BJ (cell line): ENCODE data around the gene ROR2. TPM values are rescaled to one million over a fixed set of nuclear protein-coding genes. Genes with fewer than 3 reads are reported as not detected.
"Not testable (repeated sequence)": the region's sequence is repeated elsewhere in the genome, so short reads cannot be mapped to it uniquely, and the experiment has no call there.

Experiments used
- CTCF ChIA-PET: fragments of 350-600 bp; formaldehyde crosslinking; extraction: SDS; loops from one replicate; lab custom pipeline; 2021; ENCODE audit warnings: antibody characterized with exemption, inconsistent platforms; lab: Yijun Ruan, JAX
- POLR2A ChIA-PET: fragments of 300-600 bp; sonication (Branson Sonifier 250); formaldehyde crosslinking; extraction: SDS; loops from one replicate; lab custom pipeline; 2021; ENCODE audit warnings: antibody characterized with exemption; lab: Charles Lee
- DNase-seq: peaks from one replicate; pipeline ENCODE4 v3.0.0-alpha.2; 2011; ENCODE audit warnings: low read depth
- H3K27me3 ChIP-seq: 2 replicates; pipeline ENCODE4 v1.6.0; 2011; ENCODE audit warnings: low read length; ENCODE audit not compliant: control insufficient read depth, insufficient read depth
- H3K36me3 ChIP-seq: 2 replicates; pipeline ENCODE4 v1.5.1; 2011; ENCODE audit warnings: low read length; ENCODE audit not compliant: control insufficient read depth, insufficient read depth
- H3K4me3 ChIP-seq: 2 replicates; pipeline ENCODE4 v1.5.1; 2011; ENCODE audit warnings: low read depth, mild to moderate bottlenecking, control low read depth, low read length
- CTCF ChIP-seq: IDR thresholded peaks from 2 replicates; pipeline ENCODE4 v1.5.1; 2011; ENCODE audit warnings: low read depth, mild to moderate bottlenecking, control low read depth, inconsistent platforms, low read length, moderate library complexity; ENCODE audit not compliant: insufficient read depth
- polyA plus RNA-seq: library from polyadenylated mRNA; depleted of rRNA; stranded (reverse); fragments of >200 nt; gene quantifications from 2 replicates; pipeline ENCODE4 v1.2.3, GENCODE V29; 2011

Gene ROR2
- polyA plus RNA-seq, 1 experiment = 1.1 TPM

GRCh38 chr9:91913986-91914385 lies 36.0 kb downstream of the ROR2 start:
- POLR2A ChIA-PET = no interaction called here
- Histone ChIP-seq H3K36me3 (no peaks in the 10 kb centered on the region; the same call in 1 of the 2 replicates), H3K27me3 (no peaks in the 10 kb centered on the region), H3K4me3 (no peak overlapping the region)
- CTCF ChIA-PET = no interaction called here
- DNase-seq = no peak
- TF ChIP-seq CTCF = no peak

- ChIA-PET CTCF (no interaction called here), POLR2A (no interaction called here)
- H3K4me3 ChIP-seq = no peak overlapping the region
- DNase-seq = no peak
- H3K36me3 ChIP-seq = no peaks in the 10 kb centered on the region; the same call in 1 of the 2 replicates
- TF ChIP-seq CTCF = no peak
- no peaks in the 10 kb centered on the region for H3K27me3 ChIP-seq
Observed at GRCh38 chr9:91913096-91913495, 36.9 kb downstream of the ROR2 start.

- Histone ChIP-seq H3K36me3 (no peaks in the 10 kb centered on the region; the same call in 1 of the 2 replicates), H3K4me3 (no peak overlapping the region), H3K27me3 (no peaks in the 10 kb centered on the region)
- ChIA-PET CTCF (no interaction called here), POLR2A (no interaction called here)
- no peak for DNase-seq
- TF ChIP-seq CTCF = no peak
Observed at GRCh38 chr9:91911657-91912056, 38.4 kb downstream of the ROR2 start.

GRCh38 chr9:91909256-91909655 lies 40.8 kb downstream of the ROR2 start:
- H3K27me3 ChIP-seq, DNase-seq, POLR2A ChIA-PET, H3K4me3 ChIP-seq, H3K36me3 ChIP-seq: not testable (repeated sequence)
- CTCF ChIA-PET = interaction anchor here (1.0 kb wide), 1 partner anchor 11 kb away, joined by 4 read pairs; no protein-coding TSS in a partner anchor

- CTCF ChIA-PET = no interaction called here
- no peaks in the 10 kb centered on the region for H3K36me3 ChIP-seq
- TF ChIP-seq CTCF = no peak
- H3K4me3 ChIP-seq = no peak overlapping the region
- DNase-seq = no peak
- no peaks in the 10 kb centered on the region for H3K27me3 ChIP-seq
- POLR2A ChIA-PET = no interaction called here
Observed at GRCh38 chr9:91908746-91909145, 41.3 kb downstream of the ROR2 start.

- DNase-seq = no peak
- CTCF ChIA-PET = no interaction called here
- no peaks in the 10 kb centered on the region for H3K36me3 ChIP-seq
- POLR2A ChIA-PET = no interaction called here
- H3K27me3 ChIP-seq = no peaks in the 10 kb centered on the region
- no peak for TF ChIP-seq CTCF
- no peak overlapping the region for H3K4me3 ChIP-seq
Observed at GRCh38 chr9:91908293-91908623, 41.8 kb downstream of the ROR2 start.
